HG03558 (cell line): ENCODE results near the gene ZBED5.
"Not testable (repeated sequence)": the region's sequence is repeated elsewhere in the genome, so short reads cannot be mapped to it uniquely, and the experiment has no call there.

Source experiments
- ATAC-seq: cut with Tn5 transposase; IDR thresholded peaks from one replicate; pipeline ENCODE4 v1.9.1; 2021; ENCODE audit warnings: moderate number of reproducible peaks; ENCODE audit not compliant: unreplicated experiment; ENCODE audit errors: extremely low read depth

ZBED5 gene

GRCh38 chr11:10857709-10858438, at the start of gene ZBED5:
Gene ZBED5 (minus strand): TSS chr11:10858053. CDS start chr11:10854945, 3,108 bp downstream.
- ATAC-seq = peak; percentile 82

- ATAC-seq = no peak
Observed at GRCh38 chr11:10906521-10906920, 48.7 kb upstream of the ZBED5 start.

GRCh38 chr11:10902301-10903063, 44.6 kb upstream of the ZBED5 start:
- no peak for ATAC-seq

- no peak for ATAC-seq
Observed at GRCh38 chr11:10900681-10901415, 43.0 kb upstream of the ZBED5 start.

GRCh38 chr11:10899121-10899830, 41.4 kb upstream of the ZBED5 start:
- ATAC-seq = no peak

GRCh38 chr11:10898763-10899025, 40.8 kb upstream of the ZBED5 start:
- ATAC-seq = no peak

- no peak for ATAC-seq
Observed at GRCh38 chr11:10898003-10898762, 40.3 kb upstream of the ZBED5 start.

GRCh38 chr11:10897150-10897549, 39.3 kb upstream of the ZBED5 start:
- ATAC-seq = no peak

- no peak for ATAC-seq
Observed at GRCh38 chr11:10896493-10896892, 38.6 kb upstream of the ZBED5 start.

- no peak for ATAC-seq
Observed at GRCh38 chr11:10895285-10895684, 37.4 kb upstream of the ZBED5 start.

- no peak for ATAC-seq
Observed at GRCh38 chr11:10894666-10895065, 36.8 kb upstream of the ZBED5 start.

- ATAC-seq = no peak
Observed at GRCh38 chr11:10893714-10894151, 35.9 kb upstream of the ZBED5 start.

GRCh38 chr11:10892250-10892649, 34.4 kb upstream of the ZBED5 start:
- ATAC-seq = no peak

- no peak for ATAC-seq
Observed at GRCh38 chr11:10891151-10891720, 33.4 kb upstream of the ZBED5 start.

GRCh38 chr11:10890083-10890482, 32.2 kb upstream of the ZBED5 start:
- ATAC-seq = not testable (repeated sequence)

GRCh38 chr11:10887307-10887706, 29.5 kb upstream of the ZBED5 start:
- no peak for ATAC-seq

- no peak for ATAC-seq
Observed at GRCh38 chr11:10886652-10887250, 28.9 kb upstream of the ZBED5 start.

- ATAC-seq = no peak
Observed at GRCh38 chr11:10885703-10886363, 28.0 kb upstream of the ZBED5 start.

- ATAC-seq = not testable (repeated sequence)
Observed at GRCh38 chr11:10884292-10884691, 26.4 kb upstream of the ZBED5 start.
